Fibroblast of the conjunctiva (primary cell): ENCODE results near the gene BAHD1.

Experiments
- DNase-seq: peaks from one replicate; pipeline ENCODE4 v3.0.0-alpha.2; 2010; ENCODE audit warnings: low read depth

Gene BAHD1

GRCh38 chr15:40424483-40425115, 16.2 kb upstream of the BAHD1 start:
- DNase-seq = no peak

- no peak for DNase-seq
Observed at GRCh38 chr15:40425681-40426080, 15.1 kb upstream of the BAHD1 start.

- no peak for DNase-seq
Observed at GRCh38 chr15:40427188-40427587, 13.6 kb upstream of the BAHD1 start.

- no peak for DNase-seq
Observed at GRCh38 chr15:40428185-40428584, 12.6 kb upstream of the BAHD1 start.

GRCh38 chr15:40429068-40429710, 11.6 kb upstream of the BAHD1 start:
- no peak for DNase-seq

- DNase-seq = no peak
Observed at GRCh38 chr15:40430271-40430805, 10.4 kb upstream of the BAHD1 start.

- no peak for DNase-seq
Observed at GRCh38 chr15:40435023-40435709, 5.6 kb upstream of the BAHD1 start.

- no peak for DNase-seq
Observed at GRCh38 chr15:40435710-40436089, 5.1 kb upstream of the BAHD1 start.

GRCh38 chr15:40436116-40436891, 4.4 kb upstream of the BAHD1 start:
- no peak for DNase-seq

- DNase-seq = no peak
Observed at GRCh38 chr15:40436892-40437751, 3.6 kb upstream of the BAHD1 start.

- DNase-seq = no peak
Observed at GRCh38 chr15:40437752-40438687, 2.7 kb upstream of the BAHD1 start.

- DNase-seq = no peak
Observed at GRCh38 chr15:40438712-40439111, 2.0 kb upstream of the BAHD1 start.

GRCh38 chr15:40439461-40439959, 1.2 kb upstream of the BAHD1 start:
- DNase-seq = no peak

- no peak for DNase-seq
Observed at GRCh38 chr15:40439960-40440742, 602 bp upstream of the BAHD1 start.

- DNase-seq = no peak
Observed at GRCh38 chr15:40441565-40442531, 1.1 kb downstream of the BAHD1 start.

GRCh38 chr15:40443255-40443654, 2.5 kb downstream of the BAHD1 start:
- no peak for DNase-seq

- no peak for DNase-seq
Observed at GRCh38 chr15:40443846-40444245, 3.1 kb downstream of the BAHD1 start.

GRCh38 chr15:40444736-40445135, 4.0 kb downstream of the BAHD1 start:
- no peak for DNase-seq
